Gastroesophageal sphincter (tissue), 4 donors: ENCODE measurements around the gene SMCO4. TPM values are rescaled to one million over a fixed set of nuclear protein-coding genes. Genes with fewer than 3 reads are reported as not detected.

Source experiments
- ATAC-seq: fragments of 150-250 bp; one replicate; pipeline ENCODE4 v1.9.1; 2016; ENCODE audit warnings: mild to moderate bottlenecking, moderate library complexity
- H3K27ac ChIP-seq, 4 donors: fragments of 200-600 bp; sonication (generic) in 3 of 4; 1 replicate in 3 of 4; 2 replicates in 1 of 4; pipeline ENCODE4 v1.5.1; 2016 to 2019
- H3K27me3 ChIP-seq: fragments of 200-600 bp; sonication (generic); one replicate; pipeline ENCODE4 v1.5.1; 2019
- H3K36me3 ChIP-seq, 2 donors: fragments of 200-600 bp; sonication (generic); one replicate each; pipeline ENCODE4 v1.5.1; 2019; ENCODE audit warnings: control low read depth in 1 of 2
- H3K4me1 ChIP-seq, 3 donors: fragments of 200-600 bp; sonication (generic); 1 replicate in 2 of 3; 2 replicates in 1 of 3; pipeline ENCODE4 v1.5.1; 2016 to 2019; ENCODE audit warnings: control low read depth in 2 of 3
- H3K4me3 ChIP-seq, 2 donors: fragments of 200-600 bp; sonication (generic); one replicate each; pipeline ENCODE4 v1.5.1; 2019; ENCODE audit warnings: mild to moderate bottlenecking in 1 of 2, moderate library complexity in 1 of 2
- H3K9me3 ChIP-seq, 3 donors: fragments of 200-600 bp; sonication (generic); one replicate each; pipeline ENCODE4 v1.5.1; 2017 to 2019; ENCODE audit warnings: control low read depth in 2 of 3
- CTCF ChIP-seq, 4 experiments: fragments of 200-600 bp in 2 of 4; fragments of 450-650 bp in 2 of 4; sonication (generic) in 1 of 4; IDR thresholded peaks; one replicate each; pipeline ENCODE4 v1.5.1; 2017 to 2019; ENCODE audit warnings: antibody characterized with exemption in 4 of 4, mild to moderate bottlenecking in 2 of 4, moderate library complexity in 2 of 4
- EP300 ChIP-seq: sonication (generic); formaldehyde crosslinking; IDR thresholded peaks from one replicate; pipeline ENCODE4 v1.6.1; 2017; ENCODE audit warnings: antibody characterized with exemption, mild to moderate bottlenecking
- POLR2A ChIP-seq, 2 donors: fragments of 450-650 bp; IDR thresholded peaks; one replicate each; pipeline ENCODE4 v1.6.1; 2017; ENCODE audit warnings: antibody characterized with exemption in 2 of 2, mild to moderate bottlenecking in 2 of 2, moderate library complexity in 1 of 2
- POLR2AphosphoS5 ChIP-seq: sonication (generic); formaldehyde crosslinking; IDR thresholded peaks from one replicate; pipeline ENCODE4 v1.6.1; 2017; ENCODE audit warnings: antibody characterized with exemption
- WGBS, 2 donors: methylation state at CpG; one replicate each; pipeline ENCODE4 v1.1.5; 2018; ENCODE audit warnings: low coverage in 1 of 2; 5-methylcytosine and 5-hydroxymethylcytosine counted together
- total RNA-seq, 4 donors: library from RNA; depleted of rRNA; stranded (reverse); fragments of >200 nt; gene quantifications; one replicate each; pipeline ENCODE4 v1.1.0, GENCODE V29; 2016

The SMCO4 gene
- total RNA-seq, 4 donors from 2014 or later, result 5.6 to 15.5 (median 11.6) TPM

DNA sequence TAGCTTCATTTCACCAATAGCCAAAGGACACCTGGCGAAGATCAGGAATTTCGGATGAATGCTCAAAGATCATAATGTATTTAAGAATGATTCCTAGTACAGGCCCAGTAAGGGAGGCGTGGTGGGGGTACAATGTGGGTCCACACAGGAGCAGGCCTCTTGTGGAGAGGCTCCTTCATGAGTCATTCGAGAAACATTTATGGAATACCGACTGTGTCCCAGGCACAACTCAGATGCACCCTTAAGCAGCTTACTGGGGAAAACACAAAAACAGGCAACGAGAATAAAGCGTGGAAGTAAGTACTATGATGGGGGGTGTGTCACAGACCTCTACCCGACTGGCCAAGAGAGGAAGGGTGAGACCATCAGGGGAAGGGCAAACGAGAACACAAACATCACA lies 44.5 kb downstream of the SMCO4 start:
- no peak for ATAC-seq
- Histone ChIP-seq H3K4me1 (no peaks in the 10 kb centered on the region), H3K27me3 (no peaks in the 10 kb centered on the region), H3K9me3 (no peaks in the 10 kb centered on the region), H3K27ac (no peak overlapping the region), H3K36me3 (peaks cover 0 to 24% of the 10 kb centered on the region in 2 donors), H3K4me3 (no peak overlapping the region)
- TF ChIP-seq POLR2A (IDR thresholded peaks at IDR 0.05), result no peak
- WGBS, 2 donors, result 85% methylated on average over 9 of the region's 9 CpGs; no CpG with 5 or more reads in 1 of the 2 donors

- TF ChIP-seq POLR2AphosphoS5, result no peak
- no peak for TF ChIP-seq POLR2A (IDR thresholded peaks at IDR 0.05)
- TF ChIP-seq CTCF (IDR thresholded peaks at IDR 0.05), result no peak
- no peak for TF ChIP-seq EP300
- H3K27me3 ChIP-seq, result no peaks in the 10 kb centered on the region
- WGBS, 2 donors, result 69 to 96% methylated on average over 2 to 4 of the region's 4 CpGs
- peaks cover 0 to 24% of the 10 kb centered on the region in 2 donors for H3K36me3 ChIP-seq
- no peaks in the 10 kb centered on the region for H3K4me1 ChIP-seq
- H3K27ac ChIP-seq, result no peak overlapping the region
- ATAC-seq, result no peak
- no peak overlapping the region for H3K4me3 ChIP-seq
- H3K9me3 ChIP-seq, result no peaks in the 10 kb centered on the region
These were observed 45.0 kb downstream of the SMCO4 start for GRCh38 chr11:93498161-93498560.

DNA sequence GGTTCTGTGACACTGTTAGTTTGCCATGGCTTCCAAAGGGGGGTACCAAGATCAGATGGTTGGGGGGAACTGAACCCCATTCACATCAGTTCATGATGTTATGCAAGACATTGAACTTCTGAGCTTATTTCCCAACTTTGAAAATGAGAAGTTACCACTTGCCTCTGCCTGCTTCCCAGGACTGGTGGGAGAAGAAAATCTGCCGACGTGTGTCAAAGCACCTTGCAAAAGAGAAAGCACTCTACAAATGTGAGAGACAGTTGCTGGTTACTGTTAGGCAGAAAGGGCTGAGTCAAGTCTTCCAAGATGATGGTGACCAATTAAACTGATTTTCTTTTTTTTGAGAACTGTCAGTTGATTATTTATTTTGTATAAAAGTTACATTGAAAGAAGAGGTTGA lies 45.6 kb downstream of the SMCO4 start:
- H3K36me3 ChIP-seq, result peaks cover 0 to 24% of the 10 kb centered on the region in 2 donors
- H3K4me1 ChIP-seq, result no peaks in the 10 kb centered on the region
- H3K27ac ChIP-seq, result no peak overlapping the region
- no peaks in the 10 kb centered on the region for H3K27me3 ChIP-seq
- ATAC-seq, result peak; percentile 28
- H3K4me3 ChIP-seq, result no peak overlapping the region
- no peaks in the 10 kb centered on the region for H3K9me3 ChIP-seq
- WGBS, 2 donors, result 75 to 100% methylated on average over 2 of the region's 2 CpGs
- TF ChIP-seq EP300 (no peak), CTCF (IDR thresholded peaks at IDR 0.05) (no peak)

DNA sequence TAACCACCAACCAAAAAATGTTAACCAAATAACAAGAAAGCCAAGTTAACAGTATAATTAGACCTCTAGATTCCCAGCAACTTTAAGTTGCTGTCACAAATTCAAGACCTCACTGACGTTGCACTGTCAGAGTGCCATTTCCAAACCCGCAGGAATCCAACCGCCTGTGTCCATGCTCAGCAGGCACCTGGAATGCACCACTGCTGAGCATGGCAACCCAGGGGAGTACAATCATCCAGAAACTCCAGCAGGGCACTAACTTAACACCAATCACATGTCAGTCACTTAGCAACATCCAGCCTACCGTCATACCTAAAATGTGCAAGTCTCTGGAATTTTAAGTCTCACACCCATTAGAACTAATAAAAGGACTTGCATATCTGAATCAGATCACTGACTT lies 48.8 kb downstream of the SMCO4 start:
- H3K27me3 ChIP-seq, result no peaks in the 10 kb centered on the region
- no peak overlapping the region for H3K4me3 ChIP-seq
- H3K36me3 ChIP-seq, result peaks cover 0 to 24% of the 10 kb centered on the region in 2 donors
- H3K9me3 ChIP-seq, result no peaks in the 10 kb centered on the region
- 90% methylated on average over 2 of the region's 4 CpGs; no CpG with 5 or more reads in 1 of the 2 donors for WGBS, 2 donors
- H3K27ac ChIP-seq, result no peak overlapping the region
- no peaks in the 10 kb centered on the region for H3K4me1 ChIP-seq
- no peak for TF ChIP-seq POLR2AphosphoS5
- TF ChIP-seq EP300, result no peak
- TF ChIP-seq POLR2A (IDR thresholded peaks at IDR 0.05), result no peak
- no peak for TF ChIP-seq CTCF (IDR thresholded peaks at IDR 0.05)
- ATAC-seq, result no peak

- H3K9me3 ChIP-seq, result no peaks in the 10 kb centered on the region
- H3K27me3 ChIP-seq, result no peaks in the 10 kb centered on the region
- 92 to 94% methylated on average over 5 to 6 of the region's 8 CpGs for WGBS, 2 donors
- no peak overlapping the region for H3K27ac ChIP-seq
- no peak for ATAC-seq
- peaks cover 0 to 21% of the 10 kb centered on the region in 2 donors for H3K36me3 ChIP-seq
- TF ChIP-seq EP300, result no peak
- no peak for TF ChIP-seq POLR2AphosphoS5
- TF ChIP-seq POLR2A (IDR thresholded peaks at IDR 0.05), result no peak
- no peak for TF ChIP-seq CTCF (IDR thresholded peaks at IDR 0.05)
- H3K4me1 ChIP-seq, result no peaks in the 10 kb centered on the region
- H3K4me3 ChIP-seq, result no peak overlapping the region
These were observed 49.8 kb downstream of the SMCO4 start for GRCh38 chr11:93493252-93493897.
